Neural cell (in vitro differentiated cells): ENCODE data around the gene SBSN. TPM values are rescaled to one million over a fixed set of nuclear protein-coding genes. Genes with fewer than 3 reads are reported as not detected.

ENCODE experiments used
- H2AFZ ChIP-seq: fragments of 200-600, 300-800 bp; sonication (generic), shearing (Covaris generic); 2 replicates; pipeline ENCODE4 v1.6.0; 2014; ENCODE audit warnings: low read depth, mild to moderate bottlenecking, antibody characterized with exemption, low read length, moderate library complexity
- H3F3A ChIP-seq: fragments of 200-600 bp; shearing (Covaris generic); 2 replicates; pipeline ENCODE4 v1.6.1; 2016; ENCODE audit warnings: mild to moderate bottlenecking, moderate library complexity, mixed read lengths, antibody characterized with exemption, low read length; ENCODE audit not compliant: insufficient read depth, poor library complexity, severe bottlenecking
- H3K27ac ChIP-seq: fragments of 200-600, 300-800 bp; sonication (generic), shearing (Covaris generic); 2 replicates; pipeline ENCODE4 v1.5.1; 2014; ENCODE audit warnings: mild to moderate bottlenecking, low read length, moderate library complexity
- H3K27me3 ChIP-seq: fragments of 300-800, 200-600 bp; sonication (generic), shearing (Covaris generic); 2 replicates; pipeline ENCODE4 v1.6.0; 2014; ENCODE audit warnings: mild to moderate bottlenecking, low read depth, low read length, moderate library complexity; ENCODE audit not compliant: insufficient read depth
- H3K36me3 ChIP-seq: fragments of 300-800, 200-600 bp; sonication (generic), shearing (Covaris generic); 2 replicates; pipeline ENCODE4 v1.5.1; 2014; ENCODE audit warnings: mild to moderate bottlenecking, antibody characterized with exemption, low read length, moderate library complexity; ENCODE audit not compliant: insufficient read depth
- H3K4me2 ChIP-seq: fragments of 300-800, 200-600 bp; sonication (generic), shearing (Covaris generic); 2 replicates; pipeline ENCODE4 v1.6.0; 2014; ENCODE audit warnings: mild to moderate bottlenecking, low read length
- H3K4me3 ChIP-seq: fragments of 300-800, 200-600 bp; sonication (generic), shearing (Covaris generic); 2 replicates; pipeline ENCODE4 v1.5.1; 2014; ENCODE audit warnings: mild to moderate bottlenecking, low read length, moderate library complexity
- H3K79me2 ChIP-seq: fragments of 200-600 bp; shearing (Covaris generic); replicated peaks from 2 replicates; pipeline ENCODE4 v1.6.0; 2014; ENCODE audit warnings: mild to moderate bottlenecking, low read length, moderate library complexity; ENCODE audit not compliant: insufficient read depth
- H3K9ac ChIP-seq: fragments of 300-800, 200-600 bp; sonication (generic), shearing (Covaris generic); 2 replicates; pipeline ENCODE4 v1.6.1; 2016; ENCODE audit warnings: mild to moderate bottlenecking, low read length, mixed read lengths
- H3K9me2 ChIP-seq: fragments of 200-600 bp; shearing (Covaris generic); 2 replicates; pipeline ENCODE4 v1.6.1; 2016; ENCODE audit warnings: mild to moderate bottlenecking, low read length, mixed read lengths; ENCODE audit not compliant: insufficient read depth
- H3K9me3 ChIP-seq: fragments of 200-600, 300-800 bp; sonication (generic), shearing (Covaris generic); 2 replicates; pipeline ENCODE4 v1.6.1; 2016; ENCODE audit warnings: mild to moderate bottlenecking, mixed run types, low read length, moderate library complexity, mixed read lengths
- H4K20me1 ChIP-seq: fragments of 200-600 bp; shearing (Covaris generic); 2 replicates; pipeline ENCODE4 v1.6.1; 2016; ENCODE audit warnings: mild to moderate bottlenecking, mixed run types; ENCODE audit not compliant: insufficient read depth
- CTCF ChIP-seq: fragments of 450-650 bp; IDR thresholded peaks from 2 replicates; pipeline ENCODE4 v1.5.1; 2014; ENCODE audit warnings: antibody characterized with exemption, mild to moderate bottlenecking, moderate library complexity; ENCODE audit not compliant: poor library complexity, severe bottlenecking
- EP300 ChIP-seq: fragments of 450-650 bp; conservative IDR thresholded peaks from 2 replicates; pipeline ENCODE4 v1.6.1; 2014; ENCODE audit warnings: antibody characterized with exemption, mild to moderate bottlenecking, moderate library complexity; ENCODE audit not compliant: poor library complexity, severe bottlenecking
- EZH2 ChIP-seq: fragments of 200-600, 300-800 bp; shearing (Covaris generic), sonication (generic); IDR thresholded peaks from 2 replicates; pipeline ENCODE4 v1.6.1; 2014; ENCODE audit warnings: antibody characterized with exemption, low read length, borderline replicate concordance, mild to moderate bottlenecking; ENCODE audit not compliant: insufficient read depth, poor library complexity, severe bottlenecking
- MXI1 ChIP-seq: fragments of 450-650 bp; conservative IDR thresholded peaks from 2 replicates; pipeline ENCODE4 v1.6.1; 2014; ENCODE audit warnings: antibody characterized with exemption, mild to moderate bottlenecking; ENCODE audit not compliant: poor library complexity, severe bottlenecking
- POLR2AphosphoS5 ChIP-seq: IDR thresholded peaks from 2 replicates; pipeline ENCODE4 v1.6.1; 2012
- RAD21 ChIP-seq: fragments of 450-650 bp; conservative IDR thresholded peaks from 2 replicates; pipeline ENCODE4 v1.6.1; 2014; ENCODE audit warnings: antibody characterized with exemption, mild to moderate bottlenecking, moderate library complexity
- REST ChIP-seq: IDR thresholded peaks from 2 replicates; pipeline ENCODE4 v1.6.1; 2012; ENCODE audit warnings: borderline replicate concordance
- SMC3 ChIP-seq: fragments of 450-650 bp; conservative IDR thresholded peaks from 2 replicates; pipeline ENCODE4 v1.6.1; 2014; ENCODE audit warnings: antibody characterized with exemption, mild to moderate bottlenecking, moderate library complexity; ENCODE audit not compliant: poor library complexity
- TAF1 ChIP-seq: IDR thresholded peaks from 2 replicates; pipeline ENCODE4 v1.6.1; 2012; ENCODE audit warnings: low read depth
- polyA plus RNA-seq: library from polyadenylated mRNA; depleted of rRNA; stranded (reverse); fragments of >200 nt; gene quantifications from 2 replicates; pipeline ENCODE4 v1.2.3, GENCODE V29; 2014

SBSN gene
- polyA plus RNA-seq, 1 donor from 2014 or later: not detected

- H3K36me3 ChIP-seq: no peaks in the 10 kb centered on the region
- H2AFZ ChIP-seq: no peak overlapping the region
- H3K4me3 ChIP-seq: no peak overlapping the region
- H3K79me2 ChIP-seq: no peaks in the 10 kb centered on the region
- no peak overlapping the region for H3K27ac ChIP-seq
- no peaks in the 10 kb centered on the region for H4K20me1 ChIP-seq
- no peaks in the 10 kb centered on the region for H3K9me3 ChIP-seq
- no peaks in the 10 kb centered on the region for H3K27me3 ChIP-seq
- no peak overlapping the region for H3K4me2 ChIP-seq
- TF ChIP-seq EP300 (no peak), CTCF (no peak), SMC3 (no peak), POLR2AphosphoS5 (no peak), RAD21 (no peak), EZH2 (no peak), REST (no peak), MXI1 (no peak), TAF1 (no peak)
- H3F3A ChIP-seq: no peaks in the 10 kb centered on the region
- no peak overlapping the region for H3K9ac ChIP-seq
- H3K9me2 ChIP-seq: no peaks in the 10 kb centered on the region
Measured at GRCh38 chr19:35534803-35535480, 6.8 kb upstream of the SBSN start.

- Histone ChIP-seq H2AFZ (no peak overlapping the region), H3K4me2 (no peak overlapping the region), H3K27ac (no peak overlapping the region), H3K9me2 (no peaks in the 10 kb centered on the region), H3K4me3 (no peak overlapping the region), H3K79me2 (no peaks in the 10 kb centered on the region), H3K36me3 (no peaks in the 10 kb centered on the region), H3K9me3 (no peaks in the 10 kb centered on the region), H3K9ac (no peak overlapping the region), H3F3A (no peaks in the 10 kb centered on the region), H3K27me3 (no peaks in the 10 kb centered on the region), H4K20me1 (no peaks in the 10 kb centered on the region)
- TF ChIP-seq SMC3 (no peak), TAF1 (no peak), RAD21 (no peak), EZH2 (no peak), REST (no peak), MXI1 (no peak), CTCF (no peak), POLR2AphosphoS5 (no peak), EP300 (no peak)
Measured at GRCh38 chr19:35533822-35534392, 5.8 kb upstream of the SBSN start.
